HEK293 (cell line): ENCODE data around the gene PRKCE.

Source experiments
- CTCF ChIA-PET: fragments of 350-600 bp; formaldehyde crosslinking; extraction: SDS; loops from one replicate; lab custom pipeline; 2021; ENCODE audit warnings: antibody characterized with exemption; lab: Yijun Ruan, JAX
- POLR2A ChIA-PET: fragments of 300-600 bp; formaldehyde crosslinking; extraction: SDS; loops from one replicate; lab custom pipeline; 2020; ENCODE audit warnings: antibody characterized with exemption, inconsistent platforms; lab: Yijun Ruan, JAX
- H3K27ac ChIP-seq: fragments of 200-500 bp; sonication (Bioruptor generic); 2 replicates; pipeline ENCODE4 v1.5.1; 2014; ENCODE audit warnings: low read depth, low read length, control low read depth, inconsistent platforms; ENCODE audit errors: extremely low read depth
- H3K36me3 ChIP-seq, 2 experiments: fragments of 200-500 bp in 1 of 2; sonication (Bioruptor generic) in 1 of 2; 1 replicate in 1 of 2; 2 replicates in 1 of 2; pipeline ENCODE4 v1.5.1; 2014 to 2017; ENCODE audit warnings: inconsistent platforms in 2 of 2, low read length in 2 of 2; ENCODE audit not compliant: control insufficient read depth in 2 of 2, insufficient read depth in 1 of 2
- H3K4me1 ChIP-seq: fragments of 200-500 bp; sonication (Bioruptor generic); 2 replicates; pipeline ENCODE4 v1.5.1; 2014; ENCODE audit warnings: mild to moderate bottlenecking, low read length, inconsistent platforms; ENCODE audit not compliant: control insufficient read depth, insufficient read depth
- H3K4me3 ChIP-seq: 2 replicates; pipeline ENCODE4 v1.5.1; 2011; ENCODE audit warnings: low read depth, mild to moderate bottlenecking, control low read depth, low read length, moderate library complexity
- H3K9me3 ChIP-seq: fragments of 200-500 bp; sonication (Bioruptor generic); 2 replicates; pipeline ENCODE4 v1.5.1; 2014; ENCODE audit warnings: low read depth, low read length, inconsistent platforms; ENCODE audit not compliant: control insufficient read depth, insufficient read depth
- HOXA7 ChIP-seq: sonication (generic); formaldehyde crosslinking; IDR thresholded peaks from 2 replicates; pipeline ENCODE4 v1.8.1; 2022; ENCODE audit warnings: missing genetic modification reagents, borderline replicate concordance
- OSR2 ChIP-seq: fragments of 450-650 bp; formaldehyde crosslinking; IDR thresholded peaks from 2 replicates; pipeline ENCODE4 v1.5.1; 2016; ENCODE audit warnings: missing biosample characterization, missing genetic modification characterization
- SP2 ChIP-seq: fragments of 450-650 bp; formaldehyde crosslinking; IDR thresholded peaks from 2 replicates; pipeline ENCODE4 v1.5.1; 2016; ENCODE audit warnings: missing biosample characterization, missing genetic modification characterization
- SP7 ChIP-seq: fragments of 450-650 bp; formaldehyde crosslinking; IDR thresholded peaks from 2 replicates; pipeline ENCODE4 v1.5.1; 2016; ENCODE audit warnings: missing biosample characterization, missing genetic modification characterization
- ZBTB17 ChIP-seq: fragments of 450-650 bp; formaldehyde crosslinking; IDR thresholded peaks from 2 replicates; pipeline ENCODE4 v1.5.1; 2016; ENCODE audit warnings: missing biosample characterization, missing genetic modification characterization
- ZFHX2 ChIP-seq: fragments of 450-650 bp; formaldehyde crosslinking; conservative IDR thresholded peaks from 2 replicates; pipeline ENCODE4 v1.5.1; 2016; ENCODE audit warnings: missing biosample characterization, missing genetic modification characterization
- ZNF132 ChIP-seq: fragments of 450-650 bp; formaldehyde crosslinking; IDR thresholded peaks from 2 replicates; pipeline ENCODE4 v1.5.1; 2017; ENCODE audit warnings: missing biosample characterization, missing genetic modification characterization, borderline replicate concordance
- ZNF23 ChIP-seq: fragments of 450-650 bp; formaldehyde crosslinking; IDR thresholded peaks from 2 replicates; pipeline ENCODE4 v1.5.1; 2016; ENCODE audit warnings: missing biosample characterization, missing genetic modification characterization, borderline replicate concordance
- ZNF292 ChIP-seq: fragments of 450-650 bp; formaldehyde crosslinking; IDR thresholded peaks from 2 replicates; pipeline ENCODE4 v1.5.1; 2016; ENCODE audit warnings: low read depth, missing biosample characterization, missing genetic modification characterization, borderline replicate concordance
- ZNF341 ChIP-seq: fragments of 450-650 bp; formaldehyde crosslinking; IDR thresholded peaks from 2 replicates; pipeline ENCODE4; 2016; ENCODE audit warnings: low read depth, missing biosample characterization, missing genetic modification characterization
- ZNF366 ChIP-seq: fragments of 450-650 bp; formaldehyde crosslinking; conservative IDR thresholded peaks from 2 replicates; pipeline ENCODE4 v1.5.1; 2016; ENCODE audit warnings: missing biosample characterization, missing genetic modification characterization
- ZNF510 ChIP-seq: fragments of 450-650 bp; formaldehyde crosslinking; IDR thresholded peaks from 2 replicates; pipeline ENCODE4 v1.5.1; 2018; ENCODE audit warnings: mild to moderate bottlenecking, missing genetic modification characterization, missing biosample characterization; ENCODE audit not compliant: insufficient replicate concordance
- ZNF558 ChIP-seq: fragments of 450-650 bp; formaldehyde crosslinking; IDR thresholded peaks from 2 replicates; pipeline ENCODE4 v1.5.1; 2016; ENCODE audit warnings: missing biosample characterization, missing genetic modification characterization
- ZSCAN30 ChIP-seq: fragments of 450-650 bp; IDR thresholded peaks from 2 replicates; pipeline ENCODE4 v1.5.1; 2018; ENCODE audit warnings: missing biosample characterization, mild to moderate bottlenecking, missing genetic modification characterization, moderate library complexity
- TF ChIP-seq, protein P1 (sequence below): fragments of 450-650 bp; formaldehyde crosslinking; IDR thresholded peaks from 2 replicates; pipeline ENCODE4 v1.5.1; 2016; ENCODE audit warnings: missing biosample characterization, missing genetic modification characterization
- TF ChIP-seq, protein P2 (sequence below): fragments of 450-650 bp; formaldehyde crosslinking; IDR thresholded peaks from 2 replicates; pipeline ENCODE4 v1.5.1; 2016; ENCODE audit warnings: missing biosample characterization, missing genetic modification characterization, low read depth
- TF ChIP-seq, protein P3 (sequence below): fragments of 450-650 bp; IDR thresholded peaks from 2 replicates; pipeline ENCODE4 v1.5.1; 2018; ENCODE audit warnings: missing biosample characterization, missing genetic modification characterization
- TF ChIP-seq, protein P4 (sequence below): fragments of 450-650 bp; formaldehyde crosslinking; IDR thresholded peaks from 2 replicates; pipeline ENCODE4 v1.5.1; 2016; ENCODE audit warnings: missing biosample characterization, missing genetic modification characterization
- TF ChIP-seq, protein P5 (sequence below): fragments of 450-650 bp; formaldehyde crosslinking; IDR thresholded peaks from 2 replicates; pipeline ENCODE4 v1.5.1; 2017; ENCODE audit warnings: missing biosample characterization, missing genetic modification characterization
- TF ChIP-seq, protein P6 (sequence below): fragments of 450-650 bp; formaldehyde crosslinking; IDR thresholded peaks from 2 replicates; pipeline ENCODE4 v1.5.1; 2016; ENCODE audit warnings: missing biosample characterization, missing genetic modification characterization

PRKCE gene

DNA sequence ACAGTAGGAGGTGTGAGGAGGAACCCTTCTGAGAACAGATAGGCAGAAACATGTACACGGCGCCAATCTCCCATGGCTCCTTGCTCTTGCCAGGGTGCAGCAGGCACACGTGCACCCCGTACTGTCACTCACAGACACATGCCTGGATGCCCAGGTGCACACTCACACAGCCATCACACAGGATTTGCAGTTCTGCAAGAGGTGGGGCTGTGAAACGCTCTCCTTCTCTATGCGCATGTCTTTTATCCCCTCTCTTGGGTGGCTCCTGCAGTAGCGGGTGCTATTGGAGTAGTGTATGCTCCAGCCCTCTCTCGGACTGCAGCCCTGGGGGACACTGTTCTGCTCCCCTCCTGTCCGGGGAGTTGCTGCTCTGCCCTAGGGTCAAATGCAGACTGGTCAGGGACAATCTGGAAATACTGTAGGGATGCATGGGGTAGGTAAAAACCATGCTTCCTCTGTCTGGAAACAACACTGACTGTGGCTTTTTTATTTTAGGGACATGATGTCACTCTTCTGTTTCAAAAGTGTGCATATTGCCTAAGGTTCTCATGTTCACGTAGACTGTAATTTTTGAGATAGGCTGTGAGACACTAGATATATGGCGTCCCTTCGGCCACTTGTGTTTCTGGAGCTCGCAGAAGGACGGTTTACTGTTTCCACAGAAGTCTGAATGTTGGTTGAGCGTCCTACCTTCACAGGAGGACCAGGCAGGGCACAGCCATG lies 118.5 kb downstream of the PRKCE start:
- Histone ChIP-seq H3K9me3 (no peaks in the 10 kb centered on the region), H3K4me3 (no peak overlapping the region), H3K4me1 (peaks cover 23% of the 10 kb centered on the region), H3K36me3 (no peaks in the 10 kb centered on the region), H3K27ac (no peak overlapping the region)
- TF ChIP-seq OSR2 (peak; percentile 52; the same call in 1 of the 2 replicates), ZNF132 (no peak), ZNF23 (tag by site-specific recombination) (no peak), SP7 (peak; percentile 37; the same call in 1 of the 2 replicates)
- CTCF ChIA-PET: interaction anchor here (0.6 to 1.3 kb wide), 3 partner anchors 8 to 163 kb away, joined by 3 to 10 read pairs (median 4); no protein-coding TSS in a partner anchor
- POLR2A ChIA-PET: no interaction called here

DNA sequence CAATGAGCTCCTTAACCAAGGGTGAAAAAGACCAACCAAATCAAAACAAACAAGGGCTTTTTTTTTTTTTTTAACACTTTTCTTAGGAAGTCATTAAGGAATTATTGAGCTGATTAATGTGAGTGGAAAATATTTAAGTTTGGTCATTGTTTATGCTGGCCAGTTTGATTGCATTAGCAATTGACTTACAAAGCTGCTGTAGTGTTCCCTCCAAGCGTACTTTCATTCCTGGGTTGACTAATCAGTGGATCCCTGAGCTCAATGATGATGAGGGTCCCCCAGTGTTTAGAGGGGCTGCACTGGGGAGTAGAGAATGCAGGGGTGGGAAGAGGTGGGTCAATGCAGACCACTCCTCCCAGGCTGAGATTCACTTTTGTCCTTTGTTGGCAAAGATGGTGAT lies 119.3 kb downstream of the PRKCE start:
- Histone ChIP-seq H3K4me3 (no peak overlapping the region), H3K4me1 (peaks cover 15% of the 10 kb centered on the region), H3K36me3 (no peaks in the 10 kb centered on the region), H3K9me3 (no peaks in the 10 kb centered on the region), H3K27ac (no peak overlapping the region)
- ChIA-PET POLR2A (no interaction called here), CTCF (interaction anchor here (0.6 to 1.3 kb wide), 4 partner anchors 8 to 165 kb away, joined by 3 to 10 read pairs (median 4); no protein-coding TSS in a partner anchor)
- TF ChIP-seq HOXA7 (CRISPR knock-in tag) (no peak), ZBTB17 (tag by site-specific recombination) (peak; percentile 89)

DNA sequence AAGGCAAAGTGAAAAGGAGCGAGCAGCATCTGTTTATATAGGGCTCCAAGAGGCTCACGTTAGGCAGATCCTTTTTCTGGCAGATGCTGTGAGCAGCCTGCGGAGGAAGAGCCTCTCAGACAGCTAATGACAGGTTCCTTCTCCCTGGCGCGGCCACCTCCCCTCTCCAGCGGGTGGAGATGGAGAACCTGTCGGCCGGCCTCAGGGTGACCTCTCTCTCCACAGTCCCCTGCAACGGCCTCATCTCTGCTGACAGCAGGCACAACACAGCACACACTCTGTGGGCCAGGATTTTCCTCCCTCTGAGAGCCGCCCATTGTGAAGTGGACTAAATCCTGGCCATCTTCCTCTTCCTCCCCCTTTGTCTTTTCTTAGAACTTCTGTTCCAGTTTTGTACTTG lies 119.8 kb downstream of the PRKCE start:
- Histone ChIP-seq H3K27ac (no peak overlapping the region), H3K4me3 (no peak overlapping the region), H3K4me1 (peaks cover 12% of the 10 kb centered on the region), H3K36me3 (no peaks in the 10 kb centered on the region), H3K9me3 (no peaks in the 10 kb centered on the region)
- ChIA-PET CTCF (interaction anchor here (0.7 to 1.3 kb wide), 2 partner anchors 8 to 165 kb away, joined by 3 to 10 read pairs; no protein-coding TSS in a partner anchor), POLR2A (no interaction called here)
- TF ChIP-seq ZNF292 (tag by site-specific recombination) (no peak), SP7 (peak; percentile 61; the same call in 1 of the 2 replicates), ZNF510 (tag by site-specific recombination) (no peak), ZNF341 (0 out of 2 replicates have a peak, but pooled peaks have one; percentile 10), ZNF558 (tag by site-specific recombination) (no peak), ZFHX2 (no peak), ZNF366 (no peak), SP2 (tag by site-specific recombination) (no peak), ZSCAN30 (no peak)
- TF ChIP-seq, protein P1, sequence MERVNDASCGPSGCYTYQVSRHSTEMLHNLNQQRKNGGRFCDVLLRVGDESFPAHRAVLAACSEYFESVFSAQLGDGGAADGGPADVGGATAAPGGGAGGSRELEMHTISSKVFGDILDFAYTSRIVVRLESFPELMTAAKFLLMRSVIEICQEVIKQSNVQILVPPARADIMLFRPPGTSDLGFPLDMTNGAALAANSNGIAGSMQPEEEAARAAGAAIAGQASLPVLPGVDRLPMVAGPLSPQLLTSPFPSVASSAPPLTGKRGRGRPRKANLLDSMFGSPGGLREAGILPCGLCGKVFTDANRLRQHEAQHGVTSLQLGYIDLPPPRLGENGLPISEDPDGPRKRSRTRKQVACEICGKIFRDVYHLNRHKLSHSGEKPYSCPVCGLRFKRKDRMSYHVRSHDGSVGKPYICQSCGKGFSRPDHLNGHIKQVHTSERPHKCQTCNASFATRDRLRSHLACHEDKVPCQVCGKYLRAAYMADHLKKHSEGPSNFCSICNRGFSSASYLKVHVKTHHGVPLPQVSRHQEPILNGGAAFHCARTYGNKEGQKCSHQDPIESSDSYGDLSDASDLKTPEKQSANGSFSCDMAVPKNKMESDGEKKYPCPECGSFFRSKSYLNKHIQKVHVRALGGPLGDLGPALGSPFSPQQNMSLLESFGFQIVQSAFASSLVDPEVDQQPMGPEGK (tag by site-specific recombination): no peak
- TF ChIP-seq, protein P2, sequence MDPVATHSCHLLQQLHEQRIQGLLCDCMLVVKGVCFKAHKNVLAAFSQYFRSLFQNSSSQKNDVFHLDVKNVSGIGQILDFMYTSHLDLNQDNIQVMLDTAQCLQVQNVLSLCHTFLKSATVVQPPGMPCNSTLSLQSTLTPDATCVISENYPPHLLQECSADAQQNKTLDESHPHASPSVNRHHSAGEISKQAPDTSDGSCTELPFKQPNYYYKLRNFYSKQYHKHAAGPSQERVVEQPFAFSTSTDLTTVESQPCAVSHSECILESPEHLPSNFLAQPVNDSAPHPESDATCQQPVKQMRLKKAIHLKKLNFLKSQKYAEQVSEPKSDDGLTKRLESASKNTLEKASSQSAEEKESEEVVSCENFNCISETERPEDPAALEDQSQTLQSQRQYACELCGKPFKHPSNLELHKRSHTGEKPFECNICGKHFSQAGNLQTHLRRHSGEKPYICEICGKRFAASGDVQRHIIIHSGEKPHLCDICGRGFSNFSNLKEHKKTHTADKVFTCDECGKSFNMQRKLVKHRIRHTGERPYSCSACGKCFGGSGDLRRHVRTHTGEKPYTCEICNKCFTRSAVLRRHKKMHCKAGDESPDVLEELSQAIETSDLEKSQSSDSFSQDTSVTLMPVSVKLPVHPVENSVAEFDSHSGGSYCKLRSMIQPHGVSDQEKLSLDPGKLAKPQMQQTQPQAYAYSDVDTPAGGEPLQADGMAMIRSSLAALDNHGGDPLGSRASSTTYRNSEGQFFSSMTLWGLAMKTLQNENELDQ (tag by site-specific recombination): no peak
- TF ChIP-seq, protein P3, sequence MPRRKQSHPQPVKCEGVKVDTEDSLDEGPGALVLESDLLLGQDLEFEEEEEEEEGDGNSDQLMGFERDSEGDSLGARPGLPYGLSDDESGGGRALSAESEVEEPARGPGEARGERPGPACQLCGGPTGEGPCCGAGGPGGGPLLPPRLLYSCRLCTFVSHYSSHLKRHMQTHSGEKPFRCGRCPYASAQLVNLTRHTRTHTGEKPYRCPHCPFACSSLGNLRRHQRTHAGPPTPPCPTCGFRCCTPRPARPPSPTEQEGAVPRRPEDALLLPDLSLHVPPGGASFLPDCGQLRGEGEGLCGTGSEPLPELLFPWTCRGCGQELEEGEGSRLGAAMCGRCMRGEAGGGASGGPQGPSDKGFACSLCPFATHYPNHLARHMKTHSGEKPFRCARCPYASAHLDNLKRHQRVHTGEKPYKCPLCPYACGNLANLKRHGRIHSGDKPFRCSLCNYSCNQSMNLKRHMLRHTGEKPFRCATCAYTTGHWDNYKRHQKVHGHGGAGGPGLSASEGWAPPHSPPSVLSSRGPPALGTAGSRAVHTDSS (tag by site-specific recombination): 0 out of 2 replicates have a peak, but pooled peaks have one; percentile 23
- TF ChIP-seq, protein P4, sequence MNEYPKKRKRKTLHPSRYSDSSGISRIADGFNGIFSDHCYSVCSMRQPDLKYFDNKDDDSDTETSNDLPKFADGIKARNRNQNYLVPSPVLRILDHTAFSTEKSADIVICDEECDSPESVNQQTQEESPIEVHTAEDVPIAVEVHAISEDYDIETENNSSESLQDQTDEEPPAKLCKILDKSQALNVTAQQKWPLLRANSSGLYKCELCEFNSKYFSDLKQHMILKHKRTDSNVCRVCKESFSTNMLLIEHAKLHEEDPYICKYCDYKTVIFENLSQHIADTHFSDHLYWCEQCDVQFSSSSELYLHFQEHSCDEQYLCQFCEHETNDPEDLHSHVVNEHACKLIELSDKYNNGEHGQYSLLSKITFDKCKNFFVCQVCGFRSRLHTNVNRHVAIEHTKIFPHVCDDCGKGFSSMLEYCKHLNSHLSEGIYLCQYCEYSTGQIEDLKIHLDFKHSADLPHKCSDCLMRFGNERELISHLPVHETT: no peak
- TF ChIP-seq, protein P5, sequence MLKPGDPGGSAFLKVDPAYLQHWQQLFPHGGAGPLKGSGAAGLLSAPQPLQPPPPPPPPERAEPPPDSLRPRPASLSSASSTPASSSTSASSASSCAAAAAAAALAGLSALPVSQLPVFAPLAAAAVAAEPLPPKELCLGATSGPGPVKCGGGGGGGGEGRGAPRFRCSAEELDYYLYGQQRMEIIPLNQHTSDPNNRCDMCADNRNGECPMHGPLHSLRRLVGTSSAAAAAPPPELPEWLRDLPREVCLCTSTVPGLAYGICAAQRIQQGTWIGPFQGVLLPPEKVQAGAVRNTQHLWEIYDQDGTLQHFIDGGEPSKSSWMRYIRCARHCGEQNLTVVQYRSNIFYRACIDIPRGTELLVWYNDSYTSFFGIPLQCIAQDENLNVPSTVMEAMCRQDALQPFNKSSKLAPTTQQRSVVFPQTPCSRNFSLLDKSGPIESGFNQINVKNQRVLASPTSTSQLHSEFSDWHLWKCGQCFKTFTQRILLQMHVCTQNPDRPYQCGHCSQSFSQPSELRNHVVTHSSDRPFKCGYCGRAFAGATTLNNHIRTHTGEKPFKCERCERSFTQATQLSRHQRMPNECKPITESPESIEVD (tag by site-specific recombination): no peak
- TF ChIP-seq, protein P6, sequence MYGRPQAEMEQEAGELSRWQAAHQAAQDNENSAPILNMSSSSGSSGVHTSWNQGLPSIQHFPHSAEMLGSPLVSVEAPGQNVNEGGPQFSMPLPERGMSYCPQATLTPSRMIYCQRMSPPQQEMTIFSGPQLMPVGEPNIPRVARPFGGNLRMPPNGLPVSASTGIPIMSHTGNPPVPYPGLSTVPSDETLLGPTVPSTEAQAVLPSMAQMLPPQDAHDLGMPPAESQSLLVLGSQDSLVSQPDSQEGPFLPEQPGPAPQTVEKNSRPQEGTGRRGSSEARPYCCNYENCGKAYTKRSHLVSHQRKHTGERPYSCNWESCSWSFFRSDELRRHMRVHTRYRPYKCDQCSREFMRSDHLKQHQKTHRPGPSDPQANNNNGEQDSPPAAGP (tag by site-specific recombination): no peak
